ENCODE measurements around the gene HERC6.
"Not testable (repeated sequence)": the region's sequence is repeated elsewhere in the genome, so short reads cannot be mapped to it uniquely, and the experiment has no call there.

The HERC6 gene

DNA sequence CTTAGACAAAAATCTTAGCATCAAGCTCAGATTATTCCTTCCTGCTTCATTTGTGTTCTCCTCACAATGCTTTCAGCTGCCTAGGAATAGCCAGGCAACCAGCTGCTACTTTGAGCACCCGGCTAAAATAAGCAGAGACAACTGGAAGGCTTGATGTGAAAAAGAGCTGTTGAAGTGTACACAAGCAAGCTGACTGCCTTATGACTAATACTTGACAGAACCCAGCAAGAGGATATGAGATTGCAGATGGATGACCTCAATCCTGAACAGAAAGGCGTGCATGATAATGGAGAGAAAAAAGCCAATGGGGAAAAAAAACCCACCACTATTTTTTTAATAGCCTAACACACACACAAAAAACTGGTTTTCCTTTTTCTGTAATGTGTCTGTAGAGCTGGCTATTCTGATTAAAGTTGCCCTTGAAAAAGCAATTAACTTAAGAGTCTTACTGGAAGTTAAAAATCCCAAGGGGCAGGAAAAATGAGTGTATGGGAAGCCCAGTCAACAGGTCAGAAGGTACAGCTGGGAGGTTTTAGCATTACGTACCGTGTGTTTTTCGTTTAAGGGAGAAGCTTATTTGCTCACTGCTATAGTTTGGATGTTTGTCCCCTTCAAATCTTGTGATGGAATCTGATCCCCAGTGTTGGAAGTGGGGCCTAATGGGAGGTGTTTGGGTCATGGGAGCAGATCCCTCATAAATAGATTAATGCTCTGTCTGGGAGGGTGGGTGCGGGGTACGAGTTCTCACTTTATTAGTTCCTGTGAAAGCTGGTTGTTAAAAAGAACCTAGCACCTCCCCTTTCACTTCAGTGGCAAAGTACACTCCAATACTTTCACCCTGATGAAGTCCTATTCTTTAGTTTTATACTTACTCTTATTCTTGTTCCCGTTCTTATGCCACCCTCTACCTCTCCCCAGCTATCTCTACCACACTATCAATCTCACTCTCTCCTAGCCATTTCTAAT is 37.1 kb upstream of the HERC6 start:
- H3K27ac ChIP-seq (replicated peaks): no peak overlapping the region
- no peak overlapping the region for H3K4me3 ChIP-seq (replicated peaks; ENCODE audit: insufficient read depth, low read length)
- no peaks in the 10 kb centered on the region for H3K27me3 ChIP-seq (ENCODE audit: insufficient read depth, poor library complexity, severe bottlenecking)
- no peak for DNase-seq (ENCODE audit: low read depth in 1 of 2, low spot score in 1 of 2)
- TF ChIP-seq SPI1 (IDR thresholded peaks at IDR 0.05; ENCODE audit: borderline replicate concordance, low read depth): no peak
- no peak for TF ChIP-seq POLR2AphosphoS5 (IDR thresholded peaks at IDR 0.05; ENCODE audit: low read depth)
- no peak for TF ChIP-seq GABPA (IDR thresholded peaks at IDR 0.05; ENCODE audit: low read depth)
- TF ChIP-seq REST (IDR thresholded peaks at IDR 0.05; ENCODE audit: insufficient replicate concordance, low read depth): no peak
- TF ChIP-seq, protein P1, sequence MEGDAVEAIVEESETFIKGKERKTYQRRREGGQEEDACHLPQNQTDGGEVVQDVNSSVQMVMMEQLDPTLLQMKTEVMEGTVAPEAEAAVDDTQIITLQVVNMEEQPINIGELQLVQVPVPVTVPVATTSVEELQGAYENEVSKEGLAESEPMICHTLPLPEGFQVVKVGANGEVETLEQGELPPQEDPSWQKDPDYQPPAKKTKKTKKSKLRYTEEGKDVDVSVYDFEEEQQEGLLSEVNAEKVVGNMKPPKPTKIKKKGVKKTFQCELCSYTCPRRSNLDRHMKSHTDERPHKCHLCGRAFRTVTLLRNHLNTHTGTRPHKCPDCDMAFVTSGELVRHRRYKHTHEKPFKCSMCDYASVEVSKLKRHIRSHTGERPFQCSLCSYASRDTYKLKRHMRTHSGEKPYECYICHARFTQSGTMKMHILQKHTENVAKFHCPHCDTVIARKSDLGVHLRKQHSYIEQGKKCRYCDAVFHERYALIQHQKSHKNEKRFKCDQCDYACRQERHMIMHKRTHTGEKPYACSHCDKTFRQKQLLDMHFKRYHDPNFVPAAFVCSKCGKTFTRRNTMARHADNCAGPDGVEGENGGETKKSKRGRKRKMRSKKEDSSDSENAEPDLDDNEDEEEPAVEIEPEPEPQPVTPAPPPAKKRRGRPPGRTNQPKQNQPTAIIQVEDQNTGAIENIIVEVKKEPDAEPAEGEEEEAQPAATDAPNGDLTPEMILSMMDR (IDR thresholded peaks at IDR 0.05; ENCODE audit: insufficient read depth, low read length): no peak

- H3K27me3 ChIP-seq (ENCODE audit: insufficient read depth, poor library complexity, severe bottlenecking); DNase-seq (ENCODE audit: low read depth in 1 of 2, low spot score in 1 of 2); H3K4me3 ChIP-seq (replicated peaks; ENCODE audit: insufficient read depth, low read length); H3K27ac ChIP-seq (replicated peaks): not testable (repeated sequence)
Observed at GRCh38 chr4:88346902-88347301, 31.8 kb upstream of the HERC6 start.

GRCh38 chr4:88348761-88349160 is 29.9 kb upstream of the HERC6 start:
- not testable (repeated sequence) for H3K4me3 ChIP-seq (replicated peaks; ENCODE audit: insufficient read depth, low read length); H3K27ac ChIP-seq (replicated peaks); H3K27me3 ChIP-seq (ENCODE audit: insufficient read depth, poor library complexity, severe bottlenecking); DNase-seq (ENCODE audit: low read depth in 1 of 2, low spot score in 1 of 2)

DNA sequence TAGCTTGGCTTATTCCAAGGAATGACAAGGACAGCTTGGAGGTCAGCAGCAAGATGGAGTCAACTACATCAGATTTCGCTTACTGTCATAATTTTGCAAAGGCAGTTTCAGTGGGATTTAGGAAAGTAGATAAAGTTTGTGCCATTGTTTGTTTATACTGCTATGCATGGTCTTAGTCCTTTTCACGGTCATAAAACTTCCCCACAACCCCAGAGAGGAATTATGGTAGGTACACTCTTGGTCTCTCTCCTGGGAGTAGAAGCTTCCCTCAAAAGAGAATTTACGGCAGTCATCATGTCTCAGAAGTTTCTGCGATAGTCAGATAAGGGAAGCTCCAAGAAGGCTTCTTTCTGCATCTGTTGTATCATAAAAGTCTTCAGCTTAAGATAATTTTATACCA is 27.9 kb upstream of the HERC6 start:
- TF ChIP-seq GABPA (IDR thresholded peaks at IDR 0.05; ENCODE audit: low read depth): no peak
- TF ChIP-seq SPI1 (IDR thresholded peaks at IDR 0.05; ENCODE audit: borderline replicate concordance, low read depth): no peak
- TF ChIP-seq, protein P1 (IDR thresholded peaks at IDR 0.05; ENCODE audit: insufficient read depth, low read length): no peak
- no peak for TF ChIP-seq REST (IDR thresholded peaks at IDR 0.05; ENCODE audit: insufficient replicate concordance, low read depth)
- no peak for TF ChIP-seq POLR2AphosphoS5 (IDR thresholded peaks at IDR 0.05; ENCODE audit: low read depth)

More for the DNA sequence above, 27.9 kb upstream of the HERC6 start:
- DNase-seq (ENCODE audit: low read depth in 1 of 2, low spot score in 1 of 2): no peak
- Histone ChIP-seq H3K4me3 (replicated peaks; ENCODE audit: insufficient read depth, low read length) (no peak overlapping the region), H3K27me3 (ENCODE audit: insufficient read depth, poor library complexity, severe bottlenecking) (no peaks in the 10 kb centered on the region), H3K27ac (replicated peaks) (no peak overlapping the region)

Data from HL-60 (cell line).